KMS-11 (cell line): ENCODE data around the gene CABCOCO1.
"Not testable (repeated sequence)": the region's sequence is repeated elsewhere in the genome, so short reads cannot be mapped to it uniquely, and the experiment has no call there.

ENCODE experiments used
- H2AFZ ChIP-seq: fragments of 200-600 bp; sonication (generic); 2 replicates; pipeline ENCODE4 v1.6.1; 2016; ENCODE audit warnings: antibody characterized with exemption, mixed run types, low read depth
- H3K27ac ChIP-seq: fragments of 200-600 bp; sonication (generic); 2 replicates; pipeline ENCODE4 v1.6.1; 2016; ENCODE audit warnings: mild to moderate bottlenecking, mixed run types
- H3K27me3 ChIP-seq: fragments of 200-600 bp; sonication (generic); 2 replicates; pipeline ENCODE4 v1.6.1; 2017; ENCODE audit warnings: mild to moderate bottlenecking, low read depth, mixed run types, moderate library complexity; ENCODE audit not compliant: insufficient read depth
- H3K36me3 ChIP-seq: fragments of 200-600 bp; sonication (generic); 2 replicates; pipeline ENCODE4 v1.6.1; 2017; ENCODE audit warnings: mild to moderate bottlenecking, mixed run types; ENCODE audit not compliant: insufficient read depth
- H3K4me1 ChIP-seq: fragments of 200-600 bp; sonication (generic); 2 replicates; pipeline ENCODE4 v1.6.1; 2016; ENCODE audit warnings: mild to moderate bottlenecking, low read depth, mixed run types; ENCODE audit not compliant: poor library complexity, severe bottlenecking
- H3K4me2 ChIP-seq: fragments of 200-600 bp; sonication (generic); 2 replicates; pipeline ENCODE4 v1.7.0; 2016; ENCODE audit warnings: mild to moderate bottlenecking, mixed run types
- H3K4me3 ChIP-seq: fragments of 200-600 bp; sonication (generic); IDR thresholded peaks from 2 replicates; pipeline ENCODE4 v1.6.1; 2017; ENCODE audit warnings: low read depth, low read length, mixed read lengths; ENCODE audit not compliant: insufficient read depth
- H3K79me2 ChIP-seq: fragments of 200-600 bp; sonication (generic); 2 replicates; pipeline ENCODE4 v1.6.1; 2016; ENCODE audit warnings: low read depth, mixed run types; ENCODE audit not compliant: insufficient read depth
- H3K9ac ChIP-seq: fragments of 200-600 bp; sonication (generic); 2 replicates; pipeline ENCODE4 v1.6.1; 2016; ENCODE audit warnings: mild to moderate bottlenecking, mixed run types
- H4K20me1 ChIP-seq: fragments of 200-600 bp; sonication (generic); 2 replicates; pipeline ENCODE4 v1.6.1; 2016; ENCODE audit warnings: mild to moderate bottlenecking, mixed run types; ENCODE audit not compliant: insufficient read depth
- TF ChIP-seq, protein P1 (sequence below): fragments of 200-600 bp; sonication (generic); conservative IDR thresholded peaks from 2 replicates; pipeline ENCODE4 v1.6.1; 2017; ENCODE audit warnings: low read depth, mild to moderate bottlenecking, antibody characterized with exemption, low read length, moderate library complexity, mixed read lengths

The CABCOCO1 gene

DNA sequence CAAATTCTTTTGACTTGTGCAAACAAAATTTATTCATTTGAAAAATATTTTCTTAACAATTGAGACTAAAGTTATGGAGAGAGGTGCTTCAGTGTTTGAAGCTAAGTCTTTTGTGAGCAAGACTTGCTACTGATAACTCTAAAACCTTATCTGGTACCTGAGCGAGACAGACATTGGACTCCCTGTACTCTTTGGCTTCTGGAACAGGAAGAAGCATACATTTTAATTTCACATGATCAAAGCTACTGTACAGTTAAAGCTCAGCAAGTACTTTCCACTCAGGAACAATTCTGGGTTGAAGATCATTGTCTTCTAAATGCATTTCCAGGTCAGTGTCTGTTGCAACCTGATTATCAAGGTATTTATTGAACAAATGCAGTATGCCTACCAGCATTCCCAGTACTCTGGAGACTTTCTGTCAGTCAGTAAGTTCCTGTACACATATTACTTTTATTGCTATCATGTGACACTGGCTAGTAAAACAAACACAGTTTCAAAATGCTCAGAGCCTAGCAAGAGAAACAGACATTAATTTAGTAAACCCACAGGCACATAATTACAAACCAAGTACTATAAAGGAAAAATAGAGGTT, 42.4 kb downstream of the CABCOCO1 start:
- Histone ChIP-seq H3K9ac (no peak overlapping the region), H3K27ac (no peak overlapping the region), H3K36me3 (no peaks in the 10 kb centered on the region), H3K4me2 (no peak overlapping the region), H3K27me3 (no peaks in the 10 kb centered on the region), H2AFZ (no peak overlapping the region), H3K79me2 (no peaks in the 10 kb centered on the region), H4K20me1 (no peaks in the 10 kb centered on the region), H3K4me3 (no peak overlapping the region), H3K4me1 (no peaks in the 10 kb centered on the region)
- TF ChIP-seq, protein P1, sequence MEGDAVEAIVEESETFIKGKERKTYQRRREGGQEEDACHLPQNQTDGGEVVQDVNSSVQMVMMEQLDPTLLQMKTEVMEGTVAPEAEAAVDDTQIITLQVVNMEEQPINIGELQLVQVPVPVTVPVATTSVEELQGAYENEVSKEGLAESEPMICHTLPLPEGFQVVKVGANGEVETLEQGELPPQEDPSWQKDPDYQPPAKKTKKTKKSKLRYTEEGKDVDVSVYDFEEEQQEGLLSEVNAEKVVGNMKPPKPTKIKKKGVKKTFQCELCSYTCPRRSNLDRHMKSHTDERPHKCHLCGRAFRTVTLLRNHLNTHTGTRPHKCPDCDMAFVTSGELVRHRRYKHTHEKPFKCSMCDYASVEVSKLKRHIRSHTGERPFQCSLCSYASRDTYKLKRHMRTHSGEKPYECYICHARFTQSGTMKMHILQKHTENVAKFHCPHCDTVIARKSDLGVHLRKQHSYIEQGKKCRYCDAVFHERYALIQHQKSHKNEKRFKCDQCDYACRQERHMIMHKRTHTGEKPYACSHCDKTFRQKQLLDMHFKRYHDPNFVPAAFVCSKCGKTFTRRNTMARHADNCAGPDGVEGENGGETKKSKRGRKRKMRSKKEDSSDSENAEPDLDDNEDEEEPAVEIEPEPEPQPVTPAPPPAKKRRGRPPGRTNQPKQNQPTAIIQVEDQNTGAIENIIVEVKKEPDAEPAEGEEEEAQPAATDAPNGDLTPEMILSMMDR = no peak

DNA sequence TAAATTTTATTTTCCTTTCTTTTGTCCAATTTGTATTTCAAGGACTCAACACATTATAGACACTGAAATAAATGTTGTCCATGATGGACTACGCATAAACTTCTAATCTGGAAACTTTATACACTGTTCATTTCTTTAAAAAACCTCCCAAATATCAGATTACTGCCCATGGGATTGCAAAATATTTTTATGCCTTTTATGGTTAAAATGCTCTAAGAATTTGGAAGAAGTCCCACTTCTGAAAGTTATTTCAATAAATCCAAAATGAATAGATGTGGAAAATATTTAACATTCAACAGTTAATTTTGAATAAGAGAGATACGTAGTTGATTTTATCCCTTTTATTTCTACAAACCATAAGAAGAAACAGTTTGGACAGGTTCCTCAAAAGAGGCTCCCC, 46.1 kb downstream of the CABCOCO1 start:
- Histone ChIP-seq H3K27ac (no peak overlapping the region), H3K4me1 (no peaks in the 10 kb centered on the region), H3K9ac (no peak overlapping the region), H3K36me3 (no peaks in the 10 kb centered on the region), H3K79me2 (no peaks in the 10 kb centered on the region), H3K27me3 (no peaks in the 10 kb centered on the region), H3K4me2 (no peak overlapping the region), H3K4me3 (no peak overlapping the region), H2AFZ (no peak overlapping the region), H4K20me1 (no peaks in the 10 kb centered on the region)
- TF ChIP-seq, protein P1 = no peak

DNA sequence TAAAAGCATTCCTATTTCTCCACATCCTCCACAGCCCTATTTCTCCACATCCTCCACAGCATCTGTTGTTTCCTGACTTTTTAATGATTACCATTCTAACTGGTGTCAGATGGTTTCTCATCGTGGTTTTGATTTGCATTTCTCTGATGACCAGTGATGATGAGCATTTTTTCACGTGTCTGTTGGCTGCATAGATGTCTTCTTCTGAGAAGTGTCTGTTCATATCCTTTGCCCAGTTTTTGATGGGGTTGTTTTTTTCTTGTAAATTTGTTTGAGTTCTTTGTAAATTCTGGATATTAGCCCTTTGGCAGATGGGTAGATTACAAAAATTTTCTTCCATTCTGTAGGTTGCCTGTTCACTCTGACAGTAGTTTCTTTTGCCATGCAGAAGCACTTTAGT, 49.4 kb downstream of the CABCOCO1 start:
- not testable (repeated sequence) for H2AFZ ChIP-seq, H3K4me2 ChIP-seq, H3K27ac ChIP-seq, H3K27me3 ChIP-seq, H3K36me3 ChIP-seq, H3K4me3 ChIP-seq, H3K79me2 ChIP-seq, H4K20me1 ChIP-seq, H3K9ac ChIP-seq, H3K4me1 ChIP-seq

DNA sequence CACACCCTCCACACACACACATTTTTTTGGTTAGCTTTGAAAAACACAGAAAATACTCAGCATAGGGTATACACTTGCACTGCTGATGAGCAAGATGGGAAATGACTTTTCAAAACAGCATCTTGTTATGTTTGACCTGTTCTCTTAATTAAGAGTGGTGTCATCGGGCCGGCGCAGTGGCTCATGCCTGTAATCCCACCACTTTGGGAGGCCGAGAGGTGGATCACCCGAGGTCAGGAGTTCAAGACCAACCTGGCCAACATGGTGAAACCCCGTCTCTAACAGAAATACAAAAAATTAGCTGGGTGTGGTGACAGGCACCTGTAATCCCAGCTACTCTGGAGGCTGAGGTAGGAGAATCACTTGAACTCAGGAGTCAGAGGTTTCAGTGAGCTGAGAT, 56.7 kb downstream of the CABCOCO1 start:
- not testable (repeated sequence) for H3K4me1 ChIP-seq, H3K36me3 ChIP-seq, H3K4me3 ChIP-seq, H3K4me2 ChIP-seq, H3K9ac ChIP-seq, H4K20me1 ChIP-seq, H3K27ac ChIP-seq, H2AFZ ChIP-seq, H3K27me3 ChIP-seq, H3K79me2 ChIP-seq

DNA sequence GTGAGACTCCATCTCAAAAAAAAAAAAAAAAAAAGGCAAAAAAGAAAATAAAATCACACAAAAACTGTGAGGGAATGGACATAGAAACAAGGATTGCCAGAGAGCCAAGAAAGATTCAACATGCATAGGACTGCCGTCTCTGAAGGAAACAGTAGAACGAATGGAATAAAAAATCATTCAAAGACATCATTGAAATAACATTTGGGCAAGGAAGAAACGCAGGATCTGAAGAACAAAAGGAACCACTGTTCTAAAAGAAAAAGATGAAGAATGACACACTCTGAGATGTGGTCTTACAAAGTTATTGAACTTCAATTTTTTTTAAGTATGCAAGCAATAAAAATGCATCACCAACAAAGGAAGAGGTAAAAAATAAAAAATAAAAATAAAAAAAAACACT, 57.2 kb downstream of the CABCOCO1 start:
- Histone ChIP-seq H3K27ac (no peak overlapping the region), H3K9ac (no peak overlapping the region), H3K36me3 (no peaks in the 10 kb centered on the region), H3K4me2 (no peak overlapping the region), H3K4me3 (no peak overlapping the region), H3K4me1 (no peaks in the 10 kb centered on the region), H2AFZ (no peak overlapping the region), H4K20me1 (no peaks in the 10 kb centered on the region), H3K27me3 (no peaks in the 10 kb centered on the region), H3K79me2 (no peaks in the 10 kb centered on the region)
- TF ChIP-seq, protein P1 = no peak
